Endodermal cell (in vitro differentiated cells): Measurements from ENCODE around the gene C1QTNF1. TPM values are rescaled to one million over a fixed set of nuclear protein-coding genes. Genes with fewer than 3 reads are reported as not detected.

ENCODE experiments used
- DNase-seq: peaks from one replicate; pipeline ENCODE4 v3.0.0-alpha.2; 2017
- H3K27ac ChIP-seq: 2 replicates; pipeline ENCODE4 v1.5.1; 2013; ENCODE audit warnings: mild to moderate bottlenecking, low read depth, low read length, moderate library complexity
- H3K27me3 ChIP-seq: 2 replicates; pipeline ENCODE4 v1.6.1; 2013; ENCODE audit warnings: mild to moderate bottlenecking, low read length, moderate library complexity; ENCODE audit not compliant: insufficient read depth, control insufficient read depth, poor library complexity, severe bottlenecking
- H3K36me3 ChIP-seq: 2 replicates; pipeline ENCODE4 v1.7.0; 2013; ENCODE audit warnings: mild to moderate bottlenecking, low read length, moderate library complexity; ENCODE audit not compliant: control insufficient read depth, insufficient read depth
- H3K4me1 ChIP-seq: one replicate; pipeline ENCODE4 v1.7.0; 2013; ENCODE audit warnings: low read length; ENCODE audit not compliant: control insufficient read depth, insufficient read depth
- H3K4me3 ChIP-seq: 2 replicates; pipeline ENCODE4 v1.5.1; 2013; ENCODE audit warnings: mild to moderate bottlenecking, low read length, moderate library complexity
- H3K9ac ChIP-seq: 2 replicates; pipeline ENCODE4 v1.6.1; 2013; ENCODE audit warnings: mild to moderate bottlenecking, low read length, moderate library complexity; ENCODE audit not compliant: poor library complexity, severe bottlenecking; ENCODE audit errors: extremely low read depth
- H3K9me3 ChIP-seq: 2 replicates; pipeline ENCODE4 v1.6.1; 2013; ENCODE audit warnings: mild to moderate bottlenecking, low read length, moderate library complexity; ENCODE audit not compliant: control insufficient read depth
- H3K27ac Mint-ChIP-seq: 2 replicates; pipeline ENCODE4 v1.8.0; 2020; ENCODE audit warnings: mixed read lengths
- H3K27me3 Mint-ChIP-seq: 2 replicates; pipeline ENCODE4 v1.8.0; 2021; ENCODE audit warnings: mild to moderate bottlenecking, mixed read lengths; ENCODE audit not compliant: insufficient read depth
- H3K36me3 Mint-ChIP-seq: 2 replicates; pipeline ENCODE4 v1.8.0; 2020; ENCODE audit warnings: low read depth, mixed read lengths
- H3K4me1 Mint-ChIP-seq: 2 replicates; pipeline ENCODE4 v1.8.0; 2020; ENCODE audit warnings: mixed read lengths
- H3K4me3 Mint-ChIP-seq: 2 replicates; pipeline ENCODE4 v1.8.0; 2020; ENCODE audit warnings: mild to moderate bottlenecking, moderate library complexity, mixed read lengths
- H3K9me3 Mint-ChIP-seq: 2 replicates; pipeline ENCODE4 v1.8.0; 2020; ENCODE audit warnings: mild to moderate bottlenecking, mixed read lengths
- CTCF ChIP-seq: fragments of 200-600 bp; sonication (generic); conservative IDR thresholded peaks from 2 replicates; pipeline ENCODE4 v1.5.0; 2021; ENCODE audit warnings: antibody characterized with exemption, mild to moderate bottlenecking
- WGBS, 2 experiments: methylation state at CpG; one replicate each; pipeline versions ENCODE4 v1.1.5 to v1.1.7; 2013; ENCODE audit warnings: missing lambda C conversion rate in 2 of 2, mixed read lengths in 1 of 2; ENCODE audit not compliant: insufficient coverage in 1 of 2, insufficient read length in 1 of 2; 5-methylcytosine and 5-hydroxymethylcytosine counted together
- total RNA-seq, 2 donors: library from RNA; stranded (reverse); fragmentation: NEBNext Ultra II Directional in 1 of 2; extraction: Animal tissue kit (Norgen Biotek cat#: 25700) in 1 of 2; gene quantifications; 2 replicates in 1 of 2; 3 replicates in 1 of 2; pipeline ENCODE4 v1.2.1, GENCODE V29; 2021

The C1QTNF1 gene
- total RNA-seq, 2 donors from 2014 or later = 16.0 to 16.5 TPM

DNA sequence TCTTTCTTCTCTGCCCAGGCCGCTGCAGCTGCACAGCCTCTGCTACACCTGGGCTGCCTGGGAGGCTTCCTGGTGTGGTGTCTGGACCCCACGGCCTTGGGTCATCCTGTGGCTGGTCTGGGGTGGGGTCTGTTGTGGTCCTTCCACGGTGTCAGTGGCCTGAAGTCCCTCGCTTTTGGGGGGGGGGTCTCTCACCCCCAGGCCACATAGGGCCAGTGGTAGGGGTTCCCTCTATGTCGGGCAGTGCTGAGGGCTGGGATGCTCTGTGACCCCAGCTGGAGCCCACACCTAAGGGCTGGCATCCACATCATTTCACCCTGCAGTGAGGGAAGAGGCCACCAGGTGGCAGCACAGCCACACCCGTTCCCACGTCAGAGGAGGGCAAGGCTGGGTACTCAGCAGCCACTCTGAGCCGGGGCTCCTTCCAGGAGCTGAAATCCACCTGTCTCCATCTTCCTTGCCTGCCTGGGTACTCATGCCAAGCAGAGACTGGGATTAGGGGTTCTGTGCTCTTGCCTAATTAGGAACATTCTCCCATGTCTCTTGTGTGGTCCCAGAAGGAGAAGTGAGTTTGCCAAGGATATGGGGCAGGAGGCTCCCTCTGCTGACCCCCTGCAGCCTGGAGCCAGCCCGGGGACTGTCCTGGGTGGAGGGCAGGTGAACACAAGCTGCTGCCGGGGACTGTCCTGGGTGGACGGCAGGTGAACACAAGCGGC lies 63.6 kb downstream of the C1QTNF1 start:
- 53 to 69% methylated on average over 7 to 12 of the region's 12 CpGs for WGBS, 2 experiments
- H3K9ac ChIP-seq = no peak overlapping the region
- peak; percentile 97 for DNase-seq
- H3K9me3 ChIP-seq = no peaks in the 10 kb centered on the region
- no peaks in the 10 kb centered on the region for H3K4me1 Mint-ChIP-seq
- no peak overlapping the region for H3K4me3 ChIP-seq
- H3K4me1 ChIP-seq = no peaks in the 10 kb centered on the region
- H3K9me3 Mint-ChIP-seq = no peaks in the 10 kb centered on the region
- no peak overlapping the region for H3K4me3 Mint-ChIP-seq
- no peak overlapping the region for H3K27ac Mint-ChIP-seq
- peaks cover 4% of the 10 kb centered on the region for H3K36me3 ChIP-seq
- peak; percentile 94 for TF ChIP-seq CTCF
- H3K27me3 Mint-ChIP-seq = no peaks in the 10 kb centered on the region
- H3K27me3 ChIP-seq = no peaks in the 10 kb centered on the region
- H3K36me3 Mint-ChIP-seq = peaks cover 4% of the 10 kb centered on the region
- no peak overlapping the region for H3K27ac ChIP-seq

DNA sequence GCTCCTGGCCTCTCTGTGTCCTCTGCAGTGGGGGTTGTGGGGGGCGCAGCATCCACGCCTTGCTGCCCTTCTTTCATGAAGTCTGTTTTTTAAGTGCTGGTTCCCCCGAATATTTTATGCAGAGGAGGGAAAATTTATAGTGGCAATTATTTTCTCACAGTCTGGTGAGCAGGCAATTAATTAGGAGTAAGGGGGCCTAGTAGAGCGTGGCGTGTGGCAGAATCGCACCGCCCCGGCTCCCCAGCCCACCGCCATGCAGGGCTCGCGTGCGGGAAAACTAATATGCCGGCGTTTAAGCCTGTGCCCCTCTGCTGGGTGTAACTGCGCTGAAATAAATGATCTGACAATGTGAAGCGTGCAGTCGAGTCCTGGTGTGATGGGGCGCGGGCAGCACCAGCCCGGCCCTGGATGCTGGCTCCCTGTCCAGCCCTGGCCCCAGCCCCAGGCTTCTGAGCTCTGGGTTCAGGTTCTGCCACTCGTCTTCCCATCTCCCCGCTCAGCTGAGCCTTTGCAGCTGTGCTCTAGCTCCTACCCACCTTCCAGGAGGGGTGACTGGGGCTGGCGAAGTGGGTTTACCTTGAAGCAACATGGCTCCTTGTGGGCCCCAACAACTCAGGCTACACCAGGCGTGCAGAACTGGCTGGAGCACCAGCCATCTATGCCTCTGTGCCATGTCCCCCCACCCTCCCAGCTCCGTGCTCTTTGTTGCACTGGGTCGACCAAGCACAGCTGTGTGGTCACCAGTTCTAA lies 64.5 kb downstream of the C1QTNF1 start:
- no peak for TF ChIP-seq CTCF
- no peak overlapping the region for H3K4me3 Mint-ChIP-seq

GRCh38 chr17:79088997-79089328 lies 65.0 kb downstream of the C1QTNF1 start:
- Mint-ChIP-seq H3K27ac (no peak overlapping the region), H3K4me3 (no peak overlapping the region), H3K4me1 (no peaks in the 10 kb centered on the region), H3K9me3 (no peaks in the 10 kb centered on the region), H3K27me3 (no peaks in the 10 kb centered on the region), H3K36me3 (no peaks in the 10 kb centered on the region)
- Histone ChIP-seq H3K27me3 (no peaks in the 10 kb centered on the region), H3K36me3 (no peaks in the 10 kb centered on the region), H3K4me3 (no peak overlapping the region), H3K9me3 (no peaks in the 10 kb centered on the region), H3K9ac (no peak overlapping the region), H3K27ac (no peak overlapping the region), H3K4me1 (no peaks in the 10 kb centered on the region)
- no peak for DNase-seq
- WGBS, 2 experiments = 80 to 100% methylated on average over 3 to 8 of the region's 8 CpGs
- no peak for TF ChIP-seq CTCF

More for the DNA sequence above, 64.5 kb downstream of the C1QTNF1 start:
- Mint-ChIP-seq H3K36me3 (no peaks in the 10 kb centered on the region), H3K4me1 (no peaks in the 10 kb centered on the region), H3K27me3 (no peaks in the 10 kb centered on the region), H3K27ac (no peak overlapping the region), H3K9me3 (no peaks in the 10 kb centered on the region)
- Histone ChIP-seq H3K4me1 (no peaks in the 10 kb centered on the region), H3K36me3 (peaks cover 3% of the 10 kb centered on the region), H3K9me3 (no peaks in the 10 kb centered on the region), H3K27me3 (no peaks in the 10 kb centered on the region), H3K9ac (no peak overlapping the region), H3K27ac (no peak overlapping the region), H3K4me3 (no peak overlapping the region)
- 88 to 91% methylated on average over 21 to 26 of the region's 26 CpGs for WGBS, 2 experiments
- DNase-seq = no peak
